ENCODE data around the gene IDE.

DNA sequence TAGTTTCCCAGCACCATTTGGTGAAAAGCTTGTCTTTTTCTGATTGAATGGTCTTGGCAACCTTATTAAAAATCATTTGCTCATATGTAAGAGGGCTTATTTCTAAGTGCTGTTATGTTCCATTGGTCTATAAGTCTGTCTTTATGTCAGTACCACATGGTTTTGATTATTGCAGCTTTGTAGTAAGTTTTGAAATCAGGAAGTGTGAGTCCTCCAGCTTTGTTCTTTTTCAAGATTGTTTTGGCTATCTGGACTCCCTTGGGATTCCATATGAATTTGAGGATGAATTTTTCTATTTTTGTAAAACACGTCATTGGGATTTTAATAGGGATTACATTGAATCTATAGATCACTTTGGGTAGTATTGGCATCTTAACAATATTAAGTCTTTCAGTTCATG, 24.4 kb upstream of the IDE start:
- TF ChIP-seq MAX (IDR thresholded peaks at IDR 0.05; ENCODE audit: insufficient read depth, insufficient read length) (no peak), CTCF (IDR thresholded peaks at IDR 0.05; ENCODE audit: extremely low read depth in 1 of 2, insufficient read depth in 1 of 2, low read depth in 1 of 2, low read length in 2 of 2) (no peak), EZH2 (IDR thresholded peaks at IDR 0.05; ENCODE audit: borderline replicate concordance, low read depth, low read length, severe bottlenecking) (no peak), POLR2A (IDR thresholded peaks at IDR 0.05; ENCODE audit: low read depth, low read length) (no peak), POLR2AphosphoS5 (IDR thresholded peaks at IDR 0.05; ENCODE audit: insufficient read depth, low read depth, low read length) (no peak), JUN (IDR thresholded peaks at IDR 0.05; ENCODE audit: borderline replicate concordance, insufficient read depth, insufficient read length, low read depth) (no peak)
